Measurements from ENCODE around the gene SMPDL3B.
A peak's percentile ranks its signal among the peaks of the same experiment; 100 is the strongest.

The SMPDL3B gene

DNA sequence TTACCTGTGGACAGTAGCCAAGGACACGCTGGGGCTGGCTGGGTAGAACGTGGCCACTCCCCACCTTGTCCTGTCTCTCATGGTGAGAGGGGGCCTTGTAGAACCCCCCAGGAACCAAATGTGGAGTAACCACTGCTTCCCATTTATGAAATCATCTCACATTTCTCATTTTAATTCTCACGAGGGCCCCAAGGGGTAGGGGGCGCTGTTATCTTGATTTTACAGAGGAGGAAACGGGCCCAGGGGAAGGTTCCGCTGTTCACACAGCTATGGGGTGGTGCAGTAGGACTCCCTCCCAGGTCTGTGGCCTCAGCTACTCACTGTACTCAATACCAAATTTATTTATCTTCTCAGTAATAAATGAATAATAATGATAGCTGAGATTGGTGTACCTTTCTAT lies 5.5 kb downstream of the SMPDL3B start:
- peak; percentile 54 for DNase-seq (ENCODE audit: low read depth, low spot score)

- DNase-seq (ENCODE audit: low read depth, low spot score), result no peak
These were observed 6.2 kb downstream of the SMPDL3B start for GRCh38 chr1:27940870-27941560.

DNA sequence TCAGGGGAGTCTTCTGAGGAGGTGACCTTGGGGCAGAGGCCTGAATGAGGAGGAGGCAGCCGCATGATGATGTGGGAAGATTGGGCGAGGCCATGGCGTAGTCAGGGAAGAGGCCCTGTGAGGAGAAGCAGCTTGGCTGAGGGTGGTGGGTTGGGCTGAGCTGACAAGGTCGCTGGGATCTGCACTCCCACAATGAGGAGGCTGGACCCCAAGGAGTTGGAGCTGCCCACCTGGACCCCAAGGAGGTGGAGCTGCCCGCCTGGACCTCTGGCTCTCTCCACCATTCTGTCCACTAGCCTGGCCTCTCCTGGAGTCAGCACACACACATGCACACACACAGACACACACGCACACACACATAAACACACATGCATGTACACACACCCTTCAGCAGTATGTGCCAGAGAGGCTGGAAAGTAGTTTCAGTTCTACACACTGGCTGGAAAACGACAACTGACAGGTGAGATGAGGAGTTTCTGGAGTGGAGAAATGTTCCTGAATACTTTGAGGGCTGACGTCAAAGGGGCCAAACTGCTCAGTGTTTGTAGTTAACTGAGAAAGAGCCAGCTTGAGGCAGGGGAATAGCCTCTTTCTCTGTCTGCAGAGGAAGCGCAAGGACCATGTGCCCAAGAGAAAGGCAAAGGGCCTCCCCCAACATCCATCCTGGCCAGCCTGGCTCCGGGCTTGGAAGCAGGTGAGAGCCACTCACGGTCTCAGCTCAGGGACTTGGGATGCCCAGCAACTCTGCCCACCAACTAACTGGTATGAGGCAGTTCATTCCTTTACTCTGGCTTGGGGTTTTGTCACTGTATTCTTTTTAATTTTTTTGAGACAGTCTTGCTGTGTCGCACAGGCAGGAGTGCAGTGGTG lies 7.1 kb downstream of the SMPDL3B start:
- DNase-seq (ENCODE audit: low read depth, low spot score), result no peak

DNA sequence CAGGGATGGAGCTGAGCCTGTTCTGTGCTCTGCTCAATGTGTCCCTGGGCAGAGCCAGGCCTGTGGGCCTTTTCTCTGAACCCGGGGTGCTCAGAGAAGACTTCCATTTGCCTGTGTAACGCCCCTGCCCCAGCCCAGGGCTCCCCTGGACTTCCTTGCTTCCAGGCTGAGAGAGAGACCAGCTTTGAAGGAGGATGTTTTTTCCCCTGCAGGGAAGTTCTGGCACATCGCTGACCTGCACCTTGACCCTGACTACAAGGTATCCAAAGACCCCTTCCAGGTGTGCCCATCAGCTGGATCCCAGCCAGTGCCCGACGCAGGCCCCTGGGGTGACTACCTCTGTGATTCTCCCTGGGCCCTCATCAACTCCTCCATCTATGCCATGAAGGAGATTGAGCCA lies 10.2 kb downstream of the SMPDL3B start:
- no peak for DNase-seq (ENCODE audit: low read depth, low spot score)

GRCh38 chr1:27949027-27949426 lies 14.2 kb downstream of the SMPDL3B start:
- no peak for DNase-seq (ENCODE audit: low read depth, low spot score)

GRCh38 chr1:27951396-27951795 lies 16.6 kb downstream of the SMPDL3B start:
- no peak for DNase-seq (ENCODE audit: low read depth, low spot score)

DNA sequence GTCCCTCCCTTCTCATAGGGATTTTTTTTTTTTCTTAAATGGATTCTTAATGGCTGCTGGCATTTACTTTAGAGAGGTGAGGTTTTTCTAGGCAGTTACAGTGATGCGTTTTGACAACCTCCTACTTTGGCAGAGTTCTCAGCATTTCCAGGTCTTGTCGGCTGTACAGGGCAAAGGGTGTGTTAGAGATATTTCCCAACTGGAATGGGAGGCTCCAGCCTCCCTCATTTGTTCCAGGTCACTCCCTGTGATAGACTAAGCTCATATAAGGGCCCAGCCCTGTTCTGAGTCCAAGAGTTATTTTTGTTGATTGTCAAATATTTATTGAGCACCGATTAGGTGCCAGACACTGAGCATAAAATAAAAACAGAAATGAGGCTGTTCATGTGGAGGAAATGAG lies 17.3 kb downstream of the SMPDL3B start:
- no peak for DNase-seq (ENCODE audit: low read depth, low spot score)

- no peak for DNase-seq (ENCODE audit: low read depth, low spot score)
These were observed 19.4 kb downstream of the SMPDL3B start for GRCh38 chr1:27954186-27954585.

DNA sequence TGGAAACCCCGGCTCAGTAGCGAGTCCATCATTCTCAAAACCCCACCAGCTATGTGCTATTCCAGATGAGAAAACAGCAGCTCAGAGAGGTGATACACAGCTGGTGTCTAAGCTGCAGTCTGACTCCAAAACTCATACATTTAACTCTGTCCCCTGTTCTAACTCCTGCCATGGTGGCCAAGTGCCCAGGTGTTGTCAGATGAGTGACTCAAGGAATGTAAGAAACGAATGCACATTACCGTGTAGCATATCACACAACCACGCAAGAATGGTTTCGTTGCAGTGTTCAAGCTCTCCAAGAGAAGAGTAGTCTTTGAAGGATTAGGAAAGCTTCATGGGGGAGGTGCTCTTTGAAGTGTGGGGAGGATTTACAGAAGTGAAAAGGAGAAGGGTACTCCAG lies 20.3 kb downstream of the SMPDL3B start:
- DNase-seq (ENCODE audit: low read depth, low spot score), result no peak

DNA sequence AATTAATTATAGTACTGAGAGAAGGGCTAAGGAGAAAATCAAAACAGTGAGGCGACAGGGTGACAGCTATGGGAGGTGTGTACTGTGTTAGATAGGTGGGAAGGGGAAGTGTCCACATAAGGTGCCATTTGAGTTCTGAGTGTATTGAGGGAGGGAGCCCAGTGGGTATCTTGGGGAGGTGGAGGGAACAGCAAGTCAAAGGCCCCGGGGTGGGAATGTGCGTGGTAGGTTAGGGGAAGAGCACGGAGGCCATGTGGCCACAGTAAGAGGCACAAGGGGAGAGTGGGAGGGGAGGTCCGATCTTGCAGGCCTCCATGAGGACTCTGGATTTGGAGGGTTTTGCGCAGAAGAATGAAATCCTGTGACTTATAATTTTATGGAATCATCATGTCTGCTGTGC lies 22.0 kb downstream of the SMPDL3B start:
- no peak for DNase-seq (ENCODE audit: low read depth, low spot score)

GRCh38 chr1:27957655-27958054 lies 22.9 kb downstream of the SMPDL3B start:
- DNase-seq (ENCODE audit: low read depth, low spot score), result no peak

- DNase-seq (ENCODE audit: low read depth, low spot score), result no peak
These were observed 23.7 kb downstream of the SMPDL3B start for GRCh38 chr1:27958513-27958912.

DNA sequence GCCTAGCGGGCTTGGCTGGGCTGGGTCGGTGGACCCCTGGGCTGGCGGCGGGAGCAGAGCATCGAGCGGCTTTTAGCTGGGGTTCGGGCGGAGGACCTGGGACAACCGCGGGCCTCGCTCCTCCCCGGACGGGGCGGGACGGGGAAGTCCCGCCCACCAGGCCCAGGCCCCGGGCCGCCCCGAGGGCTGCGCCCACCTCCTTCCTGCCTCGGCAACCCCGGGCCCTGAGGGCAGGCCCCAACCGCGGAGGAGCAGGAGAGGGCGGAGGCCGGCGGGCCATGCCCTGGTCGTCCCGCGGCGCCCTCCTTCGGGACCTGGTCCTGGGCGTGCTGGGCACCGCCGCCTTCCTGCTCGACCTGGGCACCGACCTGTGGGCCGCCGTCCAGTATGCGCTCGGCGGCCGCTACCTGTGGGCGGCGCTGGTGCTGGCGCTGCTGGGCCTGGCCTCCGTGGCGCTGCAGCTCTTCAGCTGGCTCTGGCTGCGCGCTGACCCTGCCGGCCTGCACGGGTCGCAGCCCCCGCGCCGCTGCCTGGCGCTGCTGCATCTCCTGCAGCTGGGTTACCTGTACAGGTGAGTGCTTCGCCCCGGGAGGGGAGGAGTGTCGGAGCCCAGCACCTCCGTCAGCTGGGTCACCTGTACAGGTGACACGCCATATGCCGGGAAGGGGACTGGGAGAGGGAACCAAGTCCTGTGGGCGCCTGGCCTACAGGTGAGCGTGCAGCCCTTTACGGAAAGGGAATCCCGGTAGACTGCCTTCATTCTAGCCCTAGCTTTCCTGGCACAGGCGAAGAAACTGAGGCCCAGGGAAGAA lies 25.2 kb downstream of the SMPDL3B start, which contains the start of gene XKR8:
Gene XKR8, plus strand, starts transcription at position 182 of the 812 bp plus-strand sequence. Its CDS starts 97 bp downstream, at position 279.
- peak; percentile 65 for DNase-seq (ENCODE audit: low read depth, low spot score)

- no peak for DNase-seq (ENCODE audit: low read depth, low spot score)
These were observed 26.2 kb downstream of the SMPDL3B start for GRCh38 chr1:27960762-27961645.

- DNase-seq (ENCODE audit: low read depth, low spot score), result no peak
These were observed 26.9 kb downstream of the SMPDL3B start for GRCh38 chr1:27961646-27962221.

DNA sequence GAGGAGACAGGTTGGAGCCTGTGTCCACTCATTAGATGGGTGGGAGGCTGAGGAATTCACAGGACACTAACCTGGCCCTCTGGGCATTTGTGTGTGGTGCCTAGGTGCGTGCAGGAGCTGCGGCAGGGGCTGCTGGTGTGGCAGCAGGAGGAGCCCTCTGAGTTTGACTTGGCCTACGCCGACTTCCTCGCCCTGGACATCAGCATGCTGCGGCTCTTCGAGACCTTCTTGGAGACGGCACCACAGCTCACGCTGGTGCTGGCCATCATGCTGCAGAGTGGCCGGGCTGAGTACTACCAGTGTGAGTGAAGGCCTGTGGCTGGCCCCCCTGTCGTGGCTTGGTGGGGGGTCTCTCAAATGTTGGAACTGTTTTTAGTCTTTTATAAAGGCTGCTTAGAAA lies 28.6 kb downstream of the SMPDL3B start:
- no peak for DNase-seq (ENCODE audit: low read depth, low spot score)

DNA sequence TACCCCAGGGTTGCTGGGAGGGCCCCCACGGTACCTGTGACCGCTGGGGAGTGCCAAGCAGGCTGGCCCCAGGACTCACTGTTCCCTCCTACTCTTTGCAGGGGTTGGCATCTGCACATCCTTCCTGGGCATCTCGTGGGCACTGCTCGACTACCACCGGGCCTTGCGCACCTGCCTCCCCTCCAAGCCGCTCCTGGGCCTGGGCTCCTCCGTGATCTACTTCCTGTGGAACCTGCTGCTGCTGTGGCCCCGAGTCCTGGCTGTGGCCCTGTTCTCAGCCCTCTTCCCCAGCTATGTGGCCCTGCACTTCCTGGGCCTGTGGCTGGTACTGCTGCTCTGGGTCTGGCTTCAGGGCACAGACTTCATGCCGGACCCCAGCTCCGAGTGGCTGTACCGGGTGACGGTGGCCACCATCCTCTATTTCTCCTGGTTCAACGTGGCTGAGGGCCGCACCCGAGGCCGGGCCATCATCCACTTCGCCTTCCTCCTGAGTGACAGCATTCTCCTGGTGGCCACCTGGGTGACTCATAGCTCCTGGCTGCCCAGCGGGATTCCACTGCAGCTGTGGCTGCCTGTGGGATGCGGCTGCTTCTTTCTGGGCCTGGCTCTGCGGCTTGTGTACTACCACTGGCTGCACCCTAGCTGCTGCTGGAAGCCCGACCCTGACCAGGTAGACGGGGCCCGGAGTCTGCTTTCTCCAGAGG lies 31.8 kb downstream of the SMPDL3B start:
- DNase-seq (ENCODE audit: low read depth, low spot score), result no peak

DNA sequence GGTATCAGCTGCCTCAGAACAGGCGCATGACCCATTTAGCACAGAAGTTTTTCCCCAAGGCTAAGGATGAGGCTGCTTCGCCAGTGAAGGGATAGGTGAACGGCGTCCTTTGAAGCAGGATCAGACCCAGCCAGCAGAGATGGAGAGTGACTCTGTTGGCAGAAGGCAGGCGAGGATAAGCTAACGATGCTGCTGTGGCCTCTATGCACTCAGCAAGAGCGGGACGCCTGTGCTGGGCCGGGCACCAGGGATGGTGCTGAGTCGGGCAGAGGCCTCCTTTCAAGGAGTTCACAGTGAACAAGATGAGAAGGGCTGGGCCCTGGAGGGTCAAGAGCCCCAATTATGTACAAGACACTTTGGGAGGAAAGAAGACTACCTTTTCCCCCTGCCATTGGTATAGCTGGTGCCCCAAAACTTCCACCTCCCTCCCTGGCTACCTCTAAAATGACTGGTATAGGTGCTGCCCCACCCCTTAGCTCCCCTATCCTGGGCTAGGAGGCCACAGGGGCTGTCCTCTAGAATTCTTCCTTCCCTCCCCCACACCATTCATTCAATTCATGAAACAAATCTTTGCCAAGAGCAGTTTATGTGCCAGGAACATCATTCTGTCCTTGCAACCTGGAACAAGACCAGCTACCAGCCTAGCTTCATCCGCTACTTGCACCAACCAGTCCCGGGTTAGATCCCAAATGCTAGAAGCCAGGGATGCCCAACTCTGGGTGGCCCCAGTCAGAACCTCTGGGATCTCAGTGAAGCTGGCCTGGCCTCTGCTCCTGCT lies 32.5 kb downstream of the SMPDL3B start:
- no peak for DNase-seq (ENCODE audit: low read depth, low spot score)

DNA sequence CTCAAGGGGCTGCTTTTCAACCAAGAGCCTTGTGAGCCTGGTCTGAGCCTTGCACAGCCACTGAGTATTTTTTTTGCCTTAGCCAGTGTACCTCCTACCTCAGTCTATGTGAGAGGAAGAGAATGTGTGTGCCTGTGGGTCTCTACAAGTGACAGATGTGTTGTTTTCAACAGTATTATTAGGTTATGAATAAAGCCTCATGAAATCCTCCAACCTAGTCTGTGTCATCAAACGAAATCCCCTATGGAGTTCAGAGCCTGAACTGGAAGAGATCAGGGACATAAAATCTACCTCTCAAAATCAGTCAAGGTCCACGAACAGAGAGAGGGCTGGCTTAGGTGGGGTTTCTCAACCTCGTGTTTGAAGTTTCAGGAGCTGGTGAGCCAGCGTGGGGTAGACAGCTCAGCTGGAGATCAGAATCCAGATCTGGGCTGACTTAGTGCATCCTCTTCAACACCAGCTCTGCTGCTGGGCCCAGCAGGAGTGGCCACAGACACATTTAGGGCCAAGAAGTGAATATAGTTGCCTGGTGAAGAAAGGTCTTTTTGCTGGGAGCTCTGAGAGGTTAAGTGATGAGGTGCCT lies 33.2 kb downstream of the SMPDL3B start:
- DNase-seq (ENCODE audit: low read depth, low spot score), result no peak
